ENCODE measurements around the gene USP30. TPM values are rescaled to one million over a fixed set of nuclear protein-coding genes. Genes with fewer than 3 reads are reported as not detected.
A peak's percentile ranks its signal among the peaks of the same experiment; 100 is the strongest.

USP30 gene
- total RNA-seq, 1 experiment from 2014 or later, result 8.7 TPM

DNA sequence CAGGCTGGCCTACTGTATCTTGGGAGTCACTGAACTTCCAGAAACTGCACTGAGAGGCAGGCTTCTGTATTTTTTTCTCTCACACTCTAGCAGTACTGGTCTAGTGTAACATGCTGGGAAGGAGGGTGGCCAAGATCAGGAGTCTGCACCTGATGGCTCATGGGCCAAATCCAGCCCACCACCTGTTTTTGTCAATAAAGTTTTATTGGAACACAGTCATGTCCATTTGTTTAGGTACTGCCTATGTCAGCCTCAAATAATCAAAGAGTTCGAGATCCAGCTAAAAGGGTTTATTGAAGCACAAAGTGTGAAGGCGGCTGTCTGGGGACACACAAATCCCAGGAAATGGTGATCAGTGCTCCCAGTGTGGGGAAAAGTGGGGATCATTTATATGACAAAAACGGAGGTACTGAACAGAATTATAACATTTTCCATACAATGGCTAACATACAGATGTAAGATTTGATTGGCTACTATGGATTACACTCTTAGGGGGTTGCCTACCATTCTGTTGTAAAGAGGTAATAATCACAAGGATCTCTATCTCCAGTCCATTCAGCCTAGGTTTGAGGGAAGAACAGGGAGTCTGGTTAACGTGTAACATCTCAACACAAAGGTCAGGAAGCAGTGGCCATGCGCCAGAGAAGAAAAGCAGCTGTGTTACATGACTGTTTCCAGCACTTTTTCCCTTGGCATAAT, 12.9 kb downstream of the USP30 start:
- H3K27me3 ChIP-seq (ENCODE audit: control insufficient read depth, insufficient read depth, low read length), result no peaks in the 10 kb centered on the region
- no peak for DNase-seq
- H3K36me3 ChIP-seq (replicated peaks; ENCODE audit: control insufficient read depth, insufficient read depth, low read length), result no peaks in the 10 kb centered on the region

DNA sequence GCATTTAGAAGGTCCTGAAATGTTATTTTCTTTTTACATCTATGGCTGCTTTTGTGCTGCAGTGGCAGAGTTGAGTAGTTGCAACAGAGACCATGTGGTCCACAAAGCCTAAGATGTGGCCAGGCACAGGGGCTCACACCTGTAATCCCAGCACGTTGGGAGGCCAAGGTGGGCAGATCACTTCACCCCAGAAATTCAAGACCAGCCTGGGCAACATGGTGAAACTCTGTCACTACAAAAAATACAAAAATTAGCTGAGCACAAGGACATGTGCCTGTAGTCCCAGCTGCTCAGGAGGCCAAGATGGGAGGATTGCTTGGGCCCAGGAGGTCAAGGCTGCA, 13.4 kb downstream of the USP30 start:
- no peaks in the 10 kb centered on the region for H3K36me3 ChIP-seq (replicated peaks; ENCODE audit: control insufficient read depth, insufficient read depth, low read length)
- DNase-seq, result no peak
- no peaks in the 10 kb centered on the region for H3K27me3 ChIP-seq (ENCODE audit: control insufficient read depth, insufficient read depth, low read length)
- no peak overlapping the region for H3K4me3 ChIP-seq (ENCODE audit: insufficient read depth, low read depth, low read length)

More for the DNA sequence above, 12.9 kb downstream of the USP30 start:
- H3K4me3 ChIP-seq (ENCODE audit: insufficient read depth, low read depth, low read length), result no peak overlapping the region

DNA sequence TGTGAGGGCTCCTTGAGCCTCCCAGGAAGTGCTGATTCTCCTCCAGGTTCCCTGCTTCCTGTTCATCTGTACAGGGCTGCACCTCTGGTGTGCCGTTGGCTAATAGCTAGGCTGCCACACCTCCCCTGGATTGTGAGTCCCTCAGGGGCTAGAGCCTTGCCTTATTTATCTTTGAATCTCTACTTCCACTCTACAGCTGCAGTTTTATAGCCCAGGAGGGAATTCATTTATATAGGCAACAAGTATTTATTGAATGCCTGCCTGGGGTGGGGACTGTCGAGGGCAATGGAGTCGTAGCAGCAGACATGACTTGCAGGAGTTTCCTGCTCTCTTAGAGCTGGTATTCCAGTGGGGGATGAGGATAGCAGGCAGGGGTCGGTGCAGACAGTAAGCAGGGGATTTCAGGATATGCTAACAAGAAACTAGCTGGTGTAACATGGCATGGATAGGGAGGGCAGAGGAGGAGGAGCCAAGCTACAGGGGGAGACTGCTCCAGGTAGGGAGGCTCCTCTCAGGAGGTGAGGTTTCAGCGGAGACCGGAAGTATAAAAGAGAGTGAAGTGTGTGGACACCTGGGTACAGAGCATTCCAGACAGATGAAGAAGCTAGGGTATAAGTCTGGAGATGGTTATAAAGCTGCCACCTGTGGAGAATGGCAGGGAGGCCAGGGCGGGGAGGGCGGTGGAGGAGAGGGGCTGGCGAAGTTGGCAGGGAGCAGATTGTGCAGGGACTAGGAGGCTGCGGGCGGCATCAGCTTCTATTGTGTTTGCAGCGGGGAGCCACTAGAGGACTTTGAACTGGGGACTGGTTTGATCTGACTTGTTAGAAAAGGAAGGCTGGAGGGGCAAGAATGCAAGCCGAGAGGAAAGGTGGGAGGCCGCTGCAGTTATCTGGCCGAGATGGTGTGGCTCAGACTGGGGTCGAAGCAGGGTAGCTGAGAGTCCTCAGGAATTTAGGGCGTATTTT, 17.2 kb downstream of the USP30 start:
- Histone ChIP-seq H3K36me3 (replicated peaks; ENCODE audit: control insufficient read depth, insufficient read depth, low read length) (no peaks in the 10 kb centered on the region), H3K27me3 (ENCODE audit: control insufficient read depth, insufficient read depth, low read length) (no peaks in the 10 kb centered on the region), H3K4me3 (ENCODE audit: insufficient read depth, low read depth, low read length) (no peak overlapping the region)
- peak; percentile 86 for DNase-seq

DNA sequence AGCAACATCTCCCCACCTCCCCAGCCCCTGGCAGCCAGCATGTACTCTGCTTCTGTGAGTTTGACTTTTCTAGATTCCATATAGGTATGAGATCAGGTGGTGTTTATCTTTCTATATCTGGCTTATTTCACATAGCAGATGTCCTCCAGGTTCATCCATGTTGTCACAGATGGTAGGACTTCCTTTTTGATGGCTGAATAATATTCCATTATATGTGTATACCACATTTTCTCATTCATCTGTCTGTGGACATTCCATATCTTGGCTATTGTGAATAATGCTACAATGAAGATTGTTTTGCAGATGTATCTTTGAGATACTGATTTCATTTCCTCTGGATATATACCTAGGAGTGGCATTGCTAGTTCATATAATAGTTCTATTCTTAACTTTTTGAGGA, 22.5 kb downstream of the USP30 start:
- Histone ChIP-seq H3K27me3 (ENCODE audit: control insufficient read depth, insufficient read depth, low read length) (no peaks in the 10 kb centered on the region), H3K4me3 (ENCODE audit: insufficient read depth, low read depth, low read length) (no peak overlapping the region), H3K36me3 (replicated peaks; ENCODE audit: control insufficient read depth, insufficient read depth, low read length) (no peaks in the 10 kb centered on the region)
- no peak for DNase-seq

DNA sequence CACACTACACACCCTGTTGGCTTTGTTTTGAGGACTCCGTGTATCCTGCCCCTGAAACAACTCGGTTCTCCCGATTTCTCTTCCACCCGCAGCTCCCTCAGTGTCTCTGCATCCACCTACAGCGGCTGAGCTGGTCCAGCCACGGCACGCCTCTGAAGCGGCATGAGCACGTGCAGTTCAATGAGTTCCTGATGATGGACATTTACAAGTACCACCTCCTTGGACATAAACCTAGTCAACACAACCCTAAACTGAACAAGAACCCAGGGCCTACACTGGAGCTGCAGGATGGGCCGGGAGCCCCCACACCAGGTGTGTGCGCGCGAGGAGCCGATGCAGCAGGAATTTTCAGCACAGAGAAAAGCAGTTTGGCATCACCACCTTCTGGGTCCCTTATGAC, 30.4 kb downstream of the USP30 start:
- H3K4me3 ChIP-seq (ENCODE audit: insufficient read depth, low read depth, low read length), result no peak overlapping the region
- peaks cover 2% of the 10 kb centered on the region; the same call in 1 of the 2 replicates for H3K36me3 ChIP-seq (replicated peaks; ENCODE audit: control insufficient read depth, insufficient read depth, low read length)
- DNase-seq, result no peak
- H3K27me3 ChIP-seq (ENCODE audit: control insufficient read depth, insufficient read depth, low read length), result no peaks in the 10 kb centered on the region

DNA sequence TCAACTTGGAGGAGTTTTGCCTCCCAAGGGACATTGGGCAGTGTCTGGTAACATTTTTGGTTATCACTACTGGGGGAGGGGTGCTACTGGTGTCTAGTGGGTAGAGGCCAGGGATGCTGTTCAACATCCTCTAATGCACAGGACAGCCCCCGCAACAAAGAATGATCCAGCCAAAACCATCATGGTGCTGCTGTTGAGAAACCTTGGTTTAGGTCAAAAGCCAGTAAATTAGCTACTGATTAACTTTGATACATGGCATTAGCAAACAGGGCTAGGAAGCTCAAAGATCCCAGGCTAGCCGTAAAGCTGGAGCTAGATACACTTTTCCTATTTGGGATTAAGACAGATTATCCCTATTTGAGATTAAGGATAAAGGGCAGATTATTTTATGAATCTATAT, 32.0 kb downstream of the USP30 start:
- no peaks in the 10 kb centered on the region for H3K27me3 ChIP-seq (ENCODE audit: control insufficient read depth, insufficient read depth, low read length)
- peaks cover 7% of the 10 kb centered on the region for H3K36me3 ChIP-seq (replicated peaks; ENCODE audit: control insufficient read depth, insufficient read depth, low read length)
- no peak for DNase-seq

DNA sequence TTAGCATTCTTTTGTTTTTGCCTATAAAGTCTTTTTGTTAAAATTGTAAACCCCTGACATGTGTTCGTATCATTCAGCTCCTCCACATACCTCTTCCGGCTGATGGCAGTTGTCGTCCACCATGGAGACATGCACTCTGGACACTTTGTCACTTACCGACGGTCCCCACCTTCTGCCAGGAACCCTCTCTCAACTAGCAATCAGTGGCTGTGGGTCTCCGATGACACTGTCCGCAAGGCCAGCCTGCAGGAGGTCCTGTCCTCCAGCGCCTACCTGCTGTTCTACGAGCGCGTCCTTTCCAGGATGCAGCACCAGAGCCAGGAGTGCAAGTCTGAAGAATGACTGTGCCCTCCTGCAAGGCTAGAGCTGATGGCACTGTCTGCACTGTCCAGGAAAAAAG, 33.2 kb downstream of the USP30 start:
- no peak overlapping the region for H3K4me3 ChIP-seq (ENCODE audit: insufficient read depth, low read depth, low read length)
- peaks cover 10% of the 10 kb centered on the region for H3K36me3 ChIP-seq (replicated peaks; ENCODE audit: control insufficient read depth, insufficient read depth, low read length)
- H3K27me3 ChIP-seq (ENCODE audit: control insufficient read depth, insufficient read depth, low read length), result no peaks in the 10 kb centered on the region
- no peak for DNase-seq

More for the DNA sequence above, 32.0 kb downstream of the USP30 start:
- no peak overlapping the region for H3K4me3 ChIP-seq (ENCODE audit: insufficient read depth, low read depth, low read length)

DNA sequence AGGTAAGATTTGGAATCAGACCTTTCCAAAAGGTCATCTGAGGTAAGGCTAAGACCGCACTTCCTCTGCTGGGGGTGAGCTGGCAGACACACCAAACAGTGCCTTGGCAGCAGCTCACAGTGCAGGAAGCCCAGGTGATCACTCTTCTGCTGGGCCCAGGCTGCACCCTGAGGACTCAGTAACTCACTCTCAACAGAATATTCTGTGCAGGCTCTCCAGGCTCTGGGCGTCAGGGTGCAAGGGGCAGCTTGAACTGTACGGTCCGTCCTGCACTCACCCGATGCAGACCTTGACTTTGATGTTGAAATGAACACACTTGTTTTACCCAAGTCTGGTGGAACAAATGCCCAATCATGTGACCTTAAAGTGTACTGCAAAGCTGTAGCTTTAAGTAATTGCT, 34.9 kb downstream of the USP30 start:
- Histone ChIP-seq H3K36me3 (replicated peaks; ENCODE audit: control insufficient read depth, insufficient read depth, low read length) (peaks cover 10% of the 10 kb centered on the region), H3K4me3 (ENCODE audit: insufficient read depth, low read depth, low read length) (no peak overlapping the region), H3K27me3 (ENCODE audit: control insufficient read depth, insufficient read depth, low read length) (no peaks in the 10 kb centered on the region)
- DNase-seq, result no peak

DNA sequence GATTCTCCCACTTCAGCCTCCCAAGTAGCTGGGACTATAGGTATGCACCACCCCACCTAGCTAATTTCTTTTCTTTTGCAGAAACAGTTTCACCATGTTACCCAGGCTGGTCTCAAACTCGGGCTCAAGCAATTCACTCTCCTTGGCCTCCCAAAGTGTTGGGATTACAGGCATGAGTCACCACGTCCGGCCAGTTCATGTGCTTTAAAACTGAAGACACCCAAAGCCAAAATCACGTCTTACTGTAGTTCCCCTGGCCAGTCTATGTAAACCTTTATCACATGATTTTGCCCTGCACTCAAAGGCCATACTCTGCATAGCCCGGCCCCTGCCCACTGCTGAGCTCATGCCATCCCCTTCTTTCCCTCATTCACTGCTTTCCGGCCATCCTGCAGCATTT, 36.4 kb downstream of the USP30 start:
- Histone ChIP-seq H3K4me3 (ENCODE audit: insufficient read depth, low read depth, low read length) (no peak overlapping the region), H3K36me3 (replicated peaks; ENCODE audit: control insufficient read depth, insufficient read depth, low read length) (peaks cover 10% of the 10 kb centered on the region), H3K27me3 (ENCODE audit: control insufficient read depth, insufficient read depth, low read length) (no peaks in the 10 kb centered on the region)
- DNase-seq, result no peak

DNA sequence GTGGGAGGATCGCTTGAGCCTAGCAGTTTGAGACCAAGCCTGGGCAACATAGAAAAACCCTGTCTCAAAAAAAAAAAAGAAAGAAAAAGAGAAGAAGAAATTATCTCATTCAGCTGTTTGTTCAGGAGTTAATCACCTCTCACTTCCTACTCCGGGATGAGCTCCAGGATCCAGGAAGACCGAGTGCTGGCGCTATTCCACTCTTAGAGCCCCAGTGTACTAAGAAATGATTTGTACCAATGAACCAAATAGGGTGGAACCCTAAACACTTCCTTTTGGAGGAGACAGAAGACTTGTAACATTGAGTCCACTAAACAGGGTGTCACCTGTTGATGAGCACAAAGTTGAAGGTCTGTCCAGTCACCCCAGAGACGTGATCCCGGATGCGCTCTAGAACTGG, 37.3 kb downstream of the USP30 start:
- Histone ChIP-seq H3K36me3 (replicated peaks; ENCODE audit: control insufficient read depth, insufficient read depth, low read length) (peaks cover 10% of the 10 kb centered on the region), H3K27me3 (ENCODE audit: control insufficient read depth, insufficient read depth, low read length) (no peaks in the 10 kb centered on the region), H3K4me3 (ENCODE audit: insufficient read depth, low read depth, low read length) (no peak overlapping the region)
- DNase-seq, result no peak

DNA sequence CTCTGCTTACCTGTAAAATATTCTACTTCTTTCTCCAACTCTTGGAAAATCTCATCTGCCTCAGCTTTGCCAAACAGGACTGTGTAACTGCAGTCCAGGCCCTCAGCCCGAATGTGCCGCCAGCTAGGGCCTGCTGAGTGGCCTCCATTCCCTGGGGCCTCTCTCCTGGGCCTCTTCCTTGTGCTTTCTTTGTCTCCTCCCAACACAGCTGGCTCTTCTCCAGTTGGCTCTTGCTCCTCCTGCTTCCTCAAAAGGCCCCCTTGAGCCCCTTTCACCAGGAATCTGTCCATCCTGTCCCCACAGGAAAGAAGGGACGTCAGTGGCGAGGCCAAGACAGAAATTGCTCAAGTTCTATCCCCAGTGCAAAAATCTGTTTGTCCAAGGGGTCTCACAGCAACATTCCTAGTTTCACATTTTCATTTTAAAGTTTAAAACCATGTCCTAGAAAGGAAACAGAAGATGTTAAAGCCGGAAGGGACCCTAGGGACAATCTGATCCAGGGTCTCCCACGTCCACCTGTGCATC, 40.2 kb downstream of the USP30 start:
- no peak for DNase-seq
- Histone ChIP-seq H3K4me3 (ENCODE audit: insufficient read depth, low read depth, low read length) (peak overlapping the region; percentile 37), H3K27me3 (ENCODE audit: control insufficient read depth, insufficient read depth, low read length) (no peaks in the 10 kb centered on the region), H3K36me3 (replicated peaks; ENCODE audit: control insufficient read depth, insufficient read depth, low read length) (peaks cover 9% of the 10 kb centered on the region)

DNA sequence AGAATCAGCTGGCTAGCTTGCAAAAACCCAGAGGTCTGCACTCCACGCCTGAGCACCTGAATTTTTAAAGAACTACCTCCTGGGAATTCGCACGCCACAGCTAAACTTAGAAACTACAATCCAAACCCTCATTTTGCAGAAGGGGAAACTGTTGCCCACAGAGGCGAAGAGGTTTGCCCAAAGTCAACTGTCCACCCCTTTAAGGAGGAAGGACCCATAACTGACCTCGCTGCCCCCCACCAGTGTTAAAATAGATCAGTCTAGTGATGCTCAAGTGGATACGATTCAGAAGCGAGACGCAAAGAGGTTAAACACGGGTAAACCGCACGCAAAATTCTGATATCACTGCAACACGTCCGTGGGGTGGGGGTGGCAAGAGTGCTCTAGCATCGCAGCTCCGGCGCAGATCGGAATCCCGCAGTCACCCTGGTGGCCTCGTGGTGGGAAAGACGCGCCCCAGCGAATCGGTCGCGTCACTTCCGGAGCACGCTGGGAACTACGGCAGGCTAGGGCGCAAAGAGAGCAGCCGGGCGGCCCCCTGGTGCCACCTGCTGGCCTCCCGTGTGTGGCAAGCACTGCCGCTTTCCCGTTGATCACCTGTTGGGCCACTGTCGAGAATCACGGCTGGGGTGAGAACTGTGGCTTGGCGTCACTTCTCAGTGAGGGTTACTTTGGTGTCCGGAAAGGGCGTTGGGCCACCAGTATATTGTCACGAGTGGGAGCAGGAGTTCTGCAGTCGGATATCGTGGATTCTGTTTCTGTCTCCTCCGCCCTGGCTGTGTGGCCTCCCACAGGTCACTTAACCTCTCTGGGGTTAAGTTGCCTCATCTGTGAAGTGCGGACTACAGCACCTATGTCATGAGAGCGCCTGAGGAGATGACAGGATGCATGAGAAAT, 40.9 kb downstream of the USP30 start, which contains the start of gene ALKBH2:
ALKBH2 (minus strand) TSS at position 451 of the 897 bp plus-strand sequence. CDS start 686 bp downstream, outside the sequence.
- peak within 1 kb of the TSS; percentile 37 for H3K4me3 ChIP-seq (ENCODE audit: insufficient read depth, low read depth, low read length)
- peaks cover 9% of the 10 kb centered on the region for H3K36me3 ChIP-seq (replicated peaks; ENCODE audit: control insufficient read depth, insufficient read depth, low read length)
- no peaks in the 10 kb centered on the region for H3K27me3 ChIP-seq (ENCODE audit: control insufficient read depth, insufficient read depth, low read length)
- DNase-seq, result peak; percentile 92

DNA sequence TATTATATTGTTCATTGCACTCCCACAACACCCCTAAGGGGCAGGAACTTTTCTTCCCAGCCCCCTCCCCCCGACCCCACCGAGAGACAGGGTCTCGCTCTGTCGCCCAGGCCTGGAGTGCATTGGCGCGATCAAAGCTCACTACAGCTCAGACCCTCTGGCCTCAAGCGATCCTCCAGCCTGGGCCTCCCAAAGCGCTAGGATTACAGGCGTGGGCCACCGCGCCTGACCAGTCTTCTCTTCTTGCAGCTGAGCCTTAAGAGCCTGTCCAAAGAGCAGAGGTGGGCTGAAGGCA, 44.7 kb downstream of the USP30 start:
- no peak for DNase-seq
- H3K36me3 ChIP-seq (replicated peaks; ENCODE audit: control insufficient read depth, insufficient read depth, low read length), result peaks cover 20% of the 10 kb centered on the region
- no peaks in the 10 kb centered on the region for H3K27me3 ChIP-seq (ENCODE audit: control insufficient read depth, insufficient read depth, low read length)
- peak overlapping the region; percentile 79 for H3K4me3 ChIP-seq (ENCODE audit: insufficient read depth, low read depth, low read length)

DNA sequence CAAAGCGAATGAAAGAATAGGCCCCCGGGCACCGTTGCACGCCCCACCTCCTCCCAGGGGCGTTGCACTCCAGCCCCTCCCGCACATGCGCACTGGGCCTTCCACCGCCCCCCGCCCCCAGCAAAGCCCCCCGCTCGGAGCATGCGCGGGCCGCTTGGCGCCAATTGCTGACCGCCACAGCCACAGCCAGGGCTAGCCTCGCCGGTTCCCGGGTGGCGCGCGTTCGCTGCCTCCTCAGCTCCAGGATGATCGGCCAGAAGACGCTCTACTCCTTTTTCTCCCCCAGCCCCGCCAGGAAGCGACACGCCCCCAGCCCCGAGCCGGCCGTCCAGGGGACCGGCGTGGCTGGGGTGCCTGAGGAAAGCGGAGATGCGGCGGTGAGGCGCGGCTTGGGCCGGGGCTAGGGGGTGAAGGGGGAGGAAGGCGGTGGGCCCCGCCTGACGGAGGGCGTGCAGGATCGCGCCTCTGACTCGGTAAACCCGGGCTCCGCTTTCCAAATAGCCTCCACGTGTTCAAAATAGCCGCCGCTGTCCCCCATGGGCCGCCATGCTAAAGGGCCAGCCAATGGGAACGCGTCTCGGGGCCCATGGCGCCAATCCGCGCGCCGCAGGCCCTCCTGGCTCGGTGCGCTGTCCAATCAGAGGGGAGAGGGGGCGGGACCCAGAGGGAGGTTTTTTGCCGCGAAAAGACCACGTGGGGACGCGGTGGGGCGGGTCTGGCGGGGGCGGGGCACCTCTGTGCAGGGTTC, 45.2 kb downstream of the USP30 start, which contains the start of gene UNG:
UNG (plus strand) TSS at position 163 of the 748 bp plus-strand sequence; CDS start at position 246, 83 bp downstream.
- Histone ChIP-seq H3K36me3 (replicated peaks; ENCODE audit: control insufficient read depth, insufficient read depth, low read length) (peaks cover 24% of the 10 kb centered on the region), H3K4me3 (ENCODE audit: insufficient read depth, low read depth, low read length) (peak within 1 kb of the TSS; percentile 79), H3K27me3 (ENCODE audit: control insufficient read depth, insufficient read depth, low read length) (no peaks in the 10 kb centered on the region)
- peak; percentile 98 for DNase-seq
